Choroid plexus epithelial cell (primary cell): ENCODE results near the gene GAP43.

Experiments
- DNase-seq: peaks from one replicate; pipeline ENCODE4 v3.0.0-alpha.2; 2010; ENCODE audit warnings: low read depth
- H3K4me3 ChIP-seq: 2 replicates; pipeline ENCODE4 v1.5.1; 2011; ENCODE audit warnings: low read depth, mild to moderate bottlenecking, control low read depth, low read length, moderate library complexity
- CTCF ChIP-seq: conservative IDR thresholded peaks from 2 replicates; pipeline ENCODE4 v1.5.1; 2011; ENCODE audit warnings: low read depth, mild to moderate bottlenecking, control low read depth, inconsistent platforms, low read length, moderate library complexity

Gene GAP43

GRCh38 chr3:115626721-115627120 is 3.4 kb downstream of the GAP43 start:
- no peak for DNase-seq
- no peak for TF ChIP-seq CTCF
- H3K4me3 ChIP-seq = no peak overlapping the region

GRCh38 chr3:115627180-115628074 is 4.1 kb downstream of the GAP43 start:
- TF ChIP-seq CTCF = no peak
- no peak for DNase-seq
- H3K4me3 ChIP-seq = no peak overlapping the region

GRCh38 chr3:115628075-115628412 is 4.7 kb downstream of the GAP43 start:
- TF ChIP-seq CTCF = no peak
- H3K4me3 ChIP-seq = no peak overlapping the region
- no peak for DNase-seq

- H3K4me3 ChIP-seq = no peak overlapping the region
- no peak for TF ChIP-seq CTCF
- no peak for DNase-seq
These were observed 7.5 kb downstream of the GAP43 start for GRCh38 chr3:115630850-115631249.

- TF ChIP-seq CTCF = no peak
- no peak overlapping the region for H3K4me3 ChIP-seq
- no peak for DNase-seq
These were observed 8.7 kb downstream of the GAP43 start for GRCh38 chr3:115632026-115632425.

GRCh38 chr3:115633467-115633866 is 10.2 kb downstream of the GAP43 start:
- H3K4me3 ChIP-seq = no peak overlapping the region
- TF ChIP-seq CTCF = no peak
- no peak for DNase-seq

GRCh38 chr3:115634052-115634451 is 10.7 kb downstream of the GAP43 start:
- TF ChIP-seq CTCF = no peak
- DNase-seq = no peak

More at GRCh38 chr3:115634052-115634451, 10.7 kb downstream of the GAP43 start:
- no peak overlapping the region for H3K4me3 ChIP-seq
